Coronary artery (tissue), 2 donors: Measurements from ENCODE around the gene A1BG.

Source experiments
- DNase-seq: peaks from one replicate; pipeline ENCODE4 v3.0.0-alpha.2; 2017; ENCODE audit warnings: low spot score
- H3K27ac ChIP-seq, 2 donors: fragments of 200-600 bp; sonication (generic); one replicate each; pipeline ENCODE4 v1.5.1; 2016 to 2019
- H3K4me3 ChIP-seq: fragments of 200-600 bp; sonication (generic); 2 replicates; pipeline ENCODE4 v1.5.1; 2016; ENCODE audit warnings: mild to moderate bottlenecking, moderate library complexity
- CTCF ChIP-seq: fragments of 200-600 bp; sonication (generic); IDR thresholded peaks from one replicate; pipeline ENCODE4 v1.5.1; 2019; ENCODE audit warnings: antibody characterized with exemption

The A1BG gene

DNA sequence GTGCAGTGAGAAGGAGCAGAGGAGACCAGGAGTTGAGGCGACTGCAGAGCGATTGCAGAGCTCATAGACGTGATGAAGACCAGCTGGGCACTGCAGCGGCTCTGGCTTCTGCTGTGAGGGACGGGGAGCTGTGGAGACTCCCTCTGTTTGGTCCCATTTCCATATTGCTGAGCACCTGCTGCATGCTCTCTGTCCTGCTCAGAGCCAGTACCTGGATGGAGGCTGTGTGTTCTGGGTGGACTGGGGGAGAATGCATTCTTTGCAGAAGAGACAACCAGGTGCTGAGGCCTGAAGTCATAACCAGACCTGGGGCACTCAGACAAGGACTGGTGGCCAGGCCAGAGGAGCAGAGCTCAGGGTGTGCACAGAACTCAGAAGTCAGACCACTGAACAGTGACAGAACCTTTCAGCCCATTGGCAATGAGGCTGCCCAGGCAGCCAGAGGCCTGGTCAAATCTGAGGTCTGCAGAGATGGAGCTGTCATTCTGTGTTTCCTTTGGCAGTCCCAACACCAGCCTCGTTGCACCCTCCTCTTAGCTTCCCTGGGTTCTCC is 1.3 kb upstream of the A1BG start:
- no peak for TF ChIP-seq CTCF
- no peak overlapping the region for H3K27ac ChIP-seq
- no peak for DNase-seq
- no peak overlapping the region for H3K4me3 ChIP-seq

- Histone ChIP-seq H3K4me3 (no peak overlapping the region), H3K27ac (no peak overlapping the region)
- DNase-seq: no peak
- TF ChIP-seq CTCF: no peak
Observed at GRCh38 chr19:58353717-58354477, 605 bp upstream of the A1BG start.

- H3K27ac ChIP-seq: no peak overlapping the region
- no peak overlapping the region for H3K4me3 ChIP-seq
- no peak for DNase-seq
- TF ChIP-seq CTCF: no peak
Observed at GRCh38 chr19:58351990-58352755, 1.1 kb downstream of the A1BG start.

- Histone ChIP-seq H3K4me3 (no peak overlapping the region), H3K27ac (no peak overlapping the region)
- no peak for DNase-seq
- no peak for TF ChIP-seq CTCF
Observed at GRCh38 chr19:58351558-58351878, 1.8 kb downstream of the A1BG start.

DNA sequence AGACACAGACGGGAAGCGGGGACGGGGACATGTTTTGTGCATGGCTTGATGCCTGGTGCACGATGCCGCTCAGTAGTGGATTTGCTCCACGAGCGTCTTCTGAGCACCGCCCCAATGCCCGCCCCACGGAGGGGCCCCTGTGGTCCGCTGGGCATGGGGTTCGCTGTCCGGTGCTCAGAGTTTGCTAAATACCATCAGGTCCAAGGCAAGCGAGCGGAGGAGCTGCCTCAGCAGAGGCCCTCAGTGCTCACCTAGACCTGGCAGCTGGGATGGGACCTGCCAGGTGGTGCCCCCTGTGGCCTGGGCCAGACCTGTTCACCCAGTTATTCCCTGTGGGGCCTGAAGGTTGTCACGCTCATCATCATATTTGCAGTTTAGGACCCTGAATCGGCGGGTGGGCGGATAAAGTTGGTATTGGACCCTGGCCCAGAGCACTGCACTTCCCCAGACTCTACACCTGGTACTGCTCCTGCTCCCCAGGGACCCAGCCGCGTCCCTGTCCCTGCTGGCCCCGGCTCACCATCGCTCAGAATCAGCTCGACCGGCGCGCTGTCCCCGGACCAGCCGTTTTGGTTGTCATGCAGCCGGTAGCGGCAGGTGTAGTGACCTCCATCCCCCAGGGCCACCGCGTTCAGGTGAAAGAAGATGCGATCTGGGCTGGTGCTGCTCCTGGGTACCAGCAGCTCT is 2.3 kb downstream of the A1BG start:
- no peak for DNase-seq
- no peak overlapping the region for H3K27ac ChIP-seq
- TF ChIP-seq CTCF: no peak

DNA sequence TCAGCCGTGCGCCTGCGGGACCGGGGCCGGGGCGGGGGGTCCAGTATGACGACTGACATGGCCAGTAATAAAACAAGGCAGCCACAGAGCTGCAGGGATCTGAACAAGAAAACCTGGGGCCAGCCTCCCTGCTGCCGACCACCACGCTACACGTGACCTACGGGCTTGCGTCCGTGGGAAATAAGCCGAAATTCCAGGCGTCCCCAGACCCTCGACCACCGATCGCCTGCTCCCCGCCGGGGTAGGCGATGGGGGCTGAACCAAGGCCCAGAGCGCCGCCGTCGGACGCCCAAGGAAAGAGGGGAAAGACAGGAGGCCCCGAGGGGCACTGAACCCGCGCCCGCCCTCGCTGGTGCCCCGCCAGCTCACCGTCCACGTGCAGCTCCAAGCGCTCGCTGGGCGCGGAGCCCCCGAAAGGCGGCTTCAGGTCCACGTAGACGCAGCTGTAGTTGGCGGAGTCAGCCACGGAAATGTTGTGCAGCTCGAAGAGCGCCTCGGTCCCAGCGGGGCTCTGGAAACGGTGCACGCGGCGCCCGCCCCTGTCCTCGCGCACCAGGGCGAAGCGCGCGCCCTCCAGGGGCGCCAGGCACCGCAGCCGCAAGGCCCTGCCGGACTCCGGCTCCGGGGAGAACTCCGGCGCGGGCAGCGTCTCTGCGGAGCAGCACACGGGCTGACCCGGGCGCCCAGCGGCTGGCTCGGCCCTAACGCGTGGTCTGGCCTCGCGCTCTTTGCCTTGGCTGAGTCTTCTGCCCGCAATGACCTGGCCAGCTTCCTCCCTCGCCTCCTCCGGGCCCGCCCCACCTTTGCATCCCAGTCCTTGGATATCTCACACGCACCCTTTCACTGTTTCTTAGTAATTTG is 3.1 kb downstream of the A1BG start:
- H3K27ac ChIP-seq: no peak overlapping the region
- TF ChIP-seq CTCF: no peak
- no peak for DNase-seq
- peak overlapping the region; percentile 18 for H3K4me3 ChIP-seq

More for the DNA sequence above, 2.3 kb downstream of the A1BG start:
- H3K4me3 ChIP-seq: peak overlapping the region; percentile 18
